ENCODE results near the gene MRPL47. TPM values are rescaled to one million over a fixed set of nuclear protein-coding genes. Genes with fewer than 3 reads are reported as not detected.
"Not testable (repeated sequence)": the region's sequence is repeated elsewhere in the genome, so short reads cannot be mapped to it uniquely, and the experiment has no call there.

Gene MRPL47
- 25.1 TPM for total RNA-seq

DNA sequence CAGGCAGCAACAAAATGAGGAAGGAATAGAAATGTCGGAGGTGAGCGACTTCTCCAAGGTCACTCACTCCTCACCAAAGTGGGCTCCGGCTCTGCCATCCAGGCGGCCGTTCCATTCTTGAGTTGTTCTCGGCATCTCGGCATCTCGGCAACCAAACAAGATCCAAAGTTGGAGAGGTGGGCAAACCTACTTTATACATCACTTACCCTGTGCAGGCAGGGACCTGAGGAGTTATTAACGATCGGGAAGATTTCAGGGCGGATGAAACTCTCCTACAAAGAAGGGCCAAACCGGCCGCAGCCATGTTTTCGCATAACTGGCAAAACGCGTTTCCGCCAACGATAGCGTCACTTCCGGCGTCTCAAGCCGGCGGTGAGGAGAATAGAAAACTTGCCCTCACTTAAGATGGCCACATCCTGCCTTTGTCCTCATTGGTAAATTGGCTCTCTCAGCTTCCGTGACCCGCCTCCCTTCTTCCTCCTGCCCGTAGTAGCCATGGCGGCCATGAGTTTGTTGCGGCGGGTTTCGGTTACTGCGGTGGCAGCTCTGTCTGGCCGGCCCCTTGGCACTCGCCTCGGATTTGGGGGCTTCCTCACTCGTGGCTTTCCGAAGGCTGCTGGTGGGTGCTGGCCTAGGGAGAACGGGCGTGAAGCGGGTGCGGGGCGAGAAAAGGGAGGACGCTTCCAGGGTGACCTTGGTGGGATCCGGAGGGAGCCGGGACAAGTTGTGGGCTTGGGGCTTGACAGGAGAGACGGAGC is at the start of gene MRPL47, which contains the start of gene NDUFB5:
Gene MRPL47, minus strand, starts transcription at position 318 of the 758 bp plus-strand sequence. Its CDS starts 14 bp downstream, at position 304.
Gene NDUFB5, plus strand, starts transcription at position 474 of the 758 bp plus-strand sequence. Its CDS starts 22 bp downstream, at position 496.
- Histone ChIP-seq H3K27ac (ENCODE audit: low read depth, low read length) (peak within 1 kb of the TSS; percentile 92), H3K4me3 (ENCODE audit: low read length in 3 of 3) (peak within 1 kb of the TSS; percentile 89 to 99 (median 95)), H3K36me3 (ENCODE audit: control insufficient read depth in 3 of 3, insufficient read depth in 3 of 3, low read length in 3 of 3) (peaks cover 7 to 24% (median 18%) of the 10 kb centered on the region in 3 donors), H3K9ac (ENCODE audit: low read depth in 1 of 3, low read length in 3 of 3) (peak within 1 kb of the TSS; percentile 93 to 97 (median 97)), H3K9me3 (ENCODE audit: control insufficient read depth in 3 of 3, low read length in 3 of 3) (no peaks in the 10 kb centered on the region), H3K27me3 (ENCODE audit: control insufficient read depth in 3 of 3, insufficient read depth in 3 of 3, low read length in 3 of 3) (no peaks in the 10 kb centered on the region), H3K4me1 (ENCODE audit: control insufficient read depth in 3 of 3, insufficient read depth in 3 of 3, low read length in 3 of 3) (peaks cover 6 to 26% (median 16%) of the 10 kb centered on the region in 3 donors)

DNA sequence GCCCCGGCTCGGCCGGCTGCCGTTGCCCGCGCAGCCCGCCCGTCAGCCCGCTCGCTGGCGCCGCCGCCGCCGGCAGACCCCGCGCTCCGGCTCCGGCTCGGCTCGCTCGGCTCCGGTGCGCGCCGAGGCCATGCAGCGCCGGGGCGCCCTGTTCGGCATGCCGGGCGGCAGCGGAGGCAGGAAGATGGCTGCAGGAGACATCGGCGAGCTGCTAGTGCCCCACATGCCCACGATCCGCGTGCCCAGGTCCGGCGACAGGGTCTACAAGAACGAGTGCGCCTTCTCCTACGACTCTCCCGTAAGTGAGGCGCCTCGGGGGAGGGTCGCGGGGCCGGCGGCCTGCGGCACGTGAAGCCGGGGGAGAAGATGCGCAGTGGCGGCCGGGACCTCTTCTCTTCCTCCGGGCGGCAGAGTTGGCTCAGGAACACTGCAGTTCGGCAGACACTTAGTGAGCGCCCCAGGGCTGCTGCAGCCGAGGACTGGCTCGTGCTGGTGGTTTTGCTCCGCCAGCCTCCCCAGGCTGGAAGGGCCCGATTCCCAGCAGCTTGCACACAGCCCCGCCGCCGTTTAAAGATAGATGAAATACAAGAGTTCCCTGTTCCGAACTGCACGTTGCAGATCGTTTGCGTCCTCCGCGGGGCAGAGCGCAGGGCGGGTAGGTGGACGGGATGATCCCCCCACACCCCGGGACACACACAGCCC is 48.8 kb upstream of the MRPL47 start:
- Histone ChIP-seq H3K36me3 (ENCODE audit: control insufficient read depth in 3 of 3, insufficient read depth in 3 of 3, low read length in 3 of 3) (no peaks in the 10 kb centered on the region), H3K27me3 (ENCODE audit: control insufficient read depth in 3 of 3, insufficient read depth in 3 of 3, low read length in 3 of 3) (no peaks in the 10 kb centered on the region), H3K4me3 (ENCODE audit: low read length in 3 of 3) (peak overlapping the region; percentile 86 to 97 (median 94)), H3K27ac (ENCODE audit: low read depth, low read length) (peak overlapping the region; percentile 95), H3K9me3 (ENCODE audit: control insufficient read depth in 3 of 3, low read length in 3 of 3) (no peaks in the 10 kb centered on the region), H3K9ac (ENCODE audit: low read depth in 1 of 3, low read length in 3 of 3) (peak overlapping the region; percentile 97 to 98 (median 97)), H3K4me1 (ENCODE audit: control insufficient read depth in 3 of 3, insufficient read depth in 3 of 3, low read length in 3 of 3) (peaks cover 17 to 29% (median 28%) of the 10 kb centered on the region in 3 donors)

GRCh38 chr3:179652447-179653095 is 48.1 kb upstream of the MRPL47 start, which contains the start of gene USP13:
Gene USP13 (plus strand): TSS chr3:179653040. CDS start chr3:179653226, 186 bp downstream.
- H3K4me3 ChIP-seq (ENCODE audit: low read length in 3 of 3) = peak within 1 kb of the TSS; percentile 86 to 97 (median 94)
- no peaks in the 10 kb centered on the region for H3K9me3 ChIP-seq (ENCODE audit: control insufficient read depth in 3 of 3, low read length in 3 of 3)
- H3K9ac ChIP-seq (ENCODE audit: low read depth in 1 of 3, low read length in 3 of 3) = peak within 1 kb of the TSS; percentile 97 to 98 (median 97)
- H3K27ac ChIP-seq (ENCODE audit: low read depth, low read length) = peak within 1 kb of the TSS; percentile 95
- H3K36me3 ChIP-seq (ENCODE audit: control insufficient read depth in 3 of 3, insufficient read depth in 3 of 3, low read length in 3 of 3) = no peaks in the 10 kb centered on the region
- H3K27me3 ChIP-seq (ENCODE audit: control insufficient read depth in 3 of 3, insufficient read depth in 3 of 3, low read length in 3 of 3) = no peaks in the 10 kb centered on the region
- peaks cover 16 to 23% (median 22%) of the 10 kb centered on the region in 3 donors for H3K4me1 ChIP-seq (ENCODE audit: control insufficient read depth in 3 of 3, insufficient read depth in 3 of 3, low read length in 3 of 3)

DNA sequence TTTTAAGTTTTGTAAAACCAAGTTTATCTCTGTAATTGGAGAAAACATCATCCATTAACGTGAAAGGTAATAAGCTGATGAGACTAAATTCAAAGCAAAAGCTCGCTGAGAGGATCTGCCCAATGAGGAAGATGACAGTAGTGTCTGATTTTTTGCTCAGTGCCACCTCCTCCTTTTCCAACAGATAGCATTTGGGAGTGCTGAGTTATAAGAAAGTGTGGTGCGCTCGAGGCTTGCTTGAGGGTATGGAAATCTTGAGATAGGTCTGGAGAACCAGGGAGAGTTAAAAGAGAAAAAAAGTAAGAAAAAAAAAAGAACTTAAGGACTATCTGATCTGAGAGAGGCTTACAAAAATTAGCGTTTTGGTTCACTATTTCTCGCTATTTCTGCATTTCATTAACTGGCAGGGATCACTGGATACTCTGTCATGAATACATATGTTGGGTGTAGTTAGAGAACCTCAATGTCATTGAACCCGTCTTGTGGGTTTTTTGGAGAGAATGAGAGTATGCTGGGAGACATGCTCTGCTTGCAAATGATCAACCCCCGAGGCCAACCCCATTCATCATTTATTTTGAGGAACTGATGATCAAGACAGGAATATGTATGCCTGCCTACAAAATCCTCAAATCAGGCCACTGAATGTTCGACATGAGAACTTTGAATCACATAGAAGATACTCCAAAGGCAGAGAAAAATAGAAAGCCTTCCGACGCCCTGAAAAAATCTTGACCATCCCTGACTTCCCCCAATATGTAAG is 47.4 kb upstream of the MRPL47 start:
- H3K4me3 ChIP-seq (ENCODE audit: low read length in 3 of 3) = peak overlapping the region; percentile 66 to 75 (median 71)
- H3K4me1 ChIP-seq (ENCODE audit: control insufficient read depth in 3 of 3, insufficient read depth in 3 of 3, low read length in 3 of 3) = peaks cover 16 to 20% (median 20%) of the 10 kb centered on the region in 3 donors
- no peaks in the 10 kb centered on the region for H3K9me3 ChIP-seq (ENCODE audit: control insufficient read depth in 3 of 3, low read length in 3 of 3)
- H3K9ac ChIP-seq (ENCODE audit: low read depth in 1 of 3, low read length in 3 of 3) = peak overlapping the region; percentile 71 to 84 (median 79)
- H3K27me3 ChIP-seq (ENCODE audit: control insufficient read depth in 3 of 3, insufficient read depth in 3 of 3, low read length in 3 of 3) = no peaks in the 10 kb centered on the region
- peak overlapping the region; percentile 88 for H3K27ac ChIP-seq (ENCODE audit: low read depth, low read length)
- no peaks in the 10 kb centered on the region for H3K36me3 ChIP-seq (ENCODE audit: control insufficient read depth in 3 of 3, insufficient read depth in 3 of 3, low read length in 3 of 3)

- H3K27me3 ChIP-seq (ENCODE audit: control insufficient read depth in 3 of 3, insufficient read depth in 3 of 3, low read length in 3 of 3) = no peaks in the 10 kb centered on the region
- no peaks in the 10 kb centered on the region for H3K36me3 ChIP-seq (ENCODE audit: control insufficient read depth in 3 of 3, insufficient read depth in 3 of 3, low read length in 3 of 3)
- no peak overlapping the region for H3K9ac ChIP-seq (ENCODE audit: low read depth in 1 of 3, low read length in 3 of 3)
- H3K27ac ChIP-seq (ENCODE audit: low read depth, low read length) = no peak overlapping the region
- no peak overlapping the region for H3K4me3 ChIP-seq (ENCODE audit: low read length in 3 of 3)
- no peaks in the 10 kb centered on the region for H3K9me3 ChIP-seq (ENCODE audit: control insufficient read depth in 3 of 3, low read length in 3 of 3)
- no peaks in the 10 kb centered on the region for H3K4me1 ChIP-seq (ENCODE audit: control insufficient read depth in 3 of 3, insufficient read depth in 3 of 3, low read length in 3 of 3)
Observed at GRCh38 chr3:179646177-179646576, 41.7 kb upstream of the MRPL47 start.

DNA sequence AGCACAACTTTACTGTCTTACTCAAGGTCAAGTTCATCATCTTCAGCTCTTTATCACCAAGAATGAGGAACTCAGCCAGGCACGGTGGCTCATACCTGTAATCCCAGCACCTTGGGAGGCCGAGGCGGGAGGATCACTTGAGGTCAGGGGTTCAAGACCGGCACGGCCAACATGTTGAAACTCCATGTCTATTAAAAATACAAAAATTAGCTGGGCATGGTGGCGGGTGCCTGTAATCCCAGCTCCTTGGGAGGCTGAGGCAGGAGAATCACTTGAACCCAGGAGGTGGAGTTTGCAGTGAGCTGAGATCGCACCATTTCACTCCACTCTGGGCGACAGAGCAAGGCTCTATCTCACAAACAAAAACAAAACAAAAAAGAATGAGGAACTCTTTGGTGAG is 39.4 kb upstream of the MRPL47 start:
- H3K27ac ChIP-seq (ENCODE audit: low read depth, low read length); H3K27me3 ChIP-seq (ENCODE audit: control insufficient read depth in 3 of 3, insufficient read depth in 3 of 3, low read length in 3 of 3); H3K9ac ChIP-seq (ENCODE audit: low read depth in 1 of 3, low read length in 3 of 3); H3K4me3 ChIP-seq (ENCODE audit: low read length in 3 of 3); H3K36me3 ChIP-seq (ENCODE audit: control insufficient read depth in 3 of 3, insufficient read depth in 3 of 3, low read length in 3 of 3); H3K9me3 ChIP-seq (ENCODE audit: control insufficient read depth in 3 of 3, low read length in 3 of 3); H3K4me1 ChIP-seq (ENCODE audit: control insufficient read depth in 3 of 3, insufficient read depth in 3 of 3, low read length in 3 of 3): not testable (repeated sequence)

- Histone ChIP-seq H3K27me3 (ENCODE audit: control insufficient read depth in 3 of 3, insufficient read depth in 3 of 3, low read length in 3 of 3) (no peaks in the 10 kb centered on the region), H3K9ac (ENCODE audit: low read depth in 1 of 3, low read length in 3 of 3) (no peak overlapping the region), H3K27ac (ENCODE audit: low read depth, low read length) (no peak overlapping the region), H3K9me3 (ENCODE audit: control insufficient read depth in 3 of 3, low read length in 3 of 3) (no peaks in the 10 kb centered on the region), H3K4me3 (ENCODE audit: low read length in 3 of 3) (no peak overlapping the region), H3K36me3 (ENCODE audit: control insufficient read depth in 3 of 3, insufficient read depth in 3 of 3, low read length in 3 of 3) (no peaks in the 10 kb centered on the region), H3K4me1 (ENCODE audit: control insufficient read depth in 3 of 3, insufficient read depth in 3 of 3, low read length in 3 of 3) (no peaks in the 10 kb centered on the region)
Observed at GRCh38 chr3:179642871-179643270, 38.4 kb upstream of the MRPL47 start.

DNA sequence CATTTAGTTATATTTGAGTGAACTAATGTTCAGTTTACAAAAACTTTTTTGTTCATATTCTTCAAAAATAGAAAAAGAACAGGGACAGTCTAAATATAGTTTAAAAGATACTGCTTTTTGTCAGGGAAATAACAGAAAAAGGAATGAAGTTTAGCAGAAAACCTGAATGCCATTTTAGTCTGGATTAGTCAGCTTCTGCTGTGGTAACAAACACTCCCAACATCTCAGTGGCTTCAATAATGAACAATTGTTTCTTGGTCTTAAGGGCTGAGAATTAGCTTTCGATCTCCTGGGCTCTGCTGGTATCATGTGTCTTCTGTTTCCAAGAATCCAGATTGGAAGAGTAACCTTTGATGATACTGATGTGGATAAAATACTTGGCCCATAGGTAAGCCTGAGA is 36.0 kb upstream of the MRPL47 start:
- no peak overlapping the region for H3K9ac ChIP-seq (ENCODE audit: low read depth in 1 of 3, low read length in 3 of 3)
- no peak overlapping the region for H3K27ac ChIP-seq (ENCODE audit: low read depth, low read length)
- no peaks in the 10 kb centered on the region for H3K36me3 ChIP-seq (ENCODE audit: control insufficient read depth in 3 of 3, insufficient read depth in 3 of 3, low read length in 3 of 3)

DNA sequence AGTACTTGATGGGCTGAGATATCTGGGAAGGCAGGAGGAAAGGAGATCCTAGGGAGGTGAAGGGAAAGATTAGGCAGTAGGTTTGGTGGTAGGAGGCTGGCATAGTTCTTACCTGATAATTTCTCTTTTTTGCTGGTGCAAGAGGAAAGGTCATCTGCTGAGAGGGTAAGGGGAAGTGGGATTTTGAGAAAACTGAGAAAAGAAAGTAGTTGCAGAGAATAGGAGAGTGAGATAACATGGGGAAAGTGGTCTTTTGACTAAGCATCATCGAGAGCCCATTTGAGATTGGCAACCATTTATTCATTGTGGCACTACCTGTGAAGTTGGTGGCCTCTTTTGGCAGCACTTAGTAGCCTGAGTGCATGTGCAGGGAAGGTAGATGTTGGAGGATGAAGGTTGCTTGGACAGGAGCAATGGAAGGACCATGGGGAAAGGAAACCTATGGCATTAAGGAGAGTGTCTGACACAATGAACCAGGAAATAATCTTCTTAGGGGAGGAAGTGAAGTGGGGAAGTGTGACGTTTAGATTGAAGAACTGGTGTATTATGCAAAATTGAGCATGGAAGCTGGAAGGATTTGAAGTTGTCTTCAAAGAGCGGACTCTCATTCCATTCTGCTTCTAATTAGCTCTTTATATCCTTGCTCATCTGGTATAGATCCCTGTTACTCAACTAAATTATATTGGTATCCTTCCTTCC is 26.5 kb upstream of the MRPL47 start:
- H3K36me3 ChIP-seq (ENCODE audit: control insufficient read depth in 3 of 3, insufficient read depth in 3 of 3, low read length in 3 of 3) = peaks cover 0 to under 1% (median 0%) of the 10 kb centered on the region in 3 donors
- H3K9ac ChIP-seq (ENCODE audit: low read depth in 1 of 3, low read length in 3 of 3) = no peak overlapping the region

More for the DNA sequence above, 36.0 kb upstream of the MRPL47 start:
- H3K4me3 ChIP-seq (ENCODE audit: low read length in 3 of 3) = no peak overlapping the region
- no peaks in the 10 kb centered on the region for H3K27me3 ChIP-seq (ENCODE audit: control insufficient read depth in 3 of 3, insufficient read depth in 3 of 3, low read length in 3 of 3)
- no peaks in the 10 kb centered on the region for H3K4me1 ChIP-seq (ENCODE audit: control insufficient read depth in 3 of 3, insufficient read depth in 3 of 3, low read length in 3 of 3)
- no peaks in the 10 kb centered on the region for H3K9me3 ChIP-seq (ENCODE audit: control insufficient read depth in 3 of 3, low read length in 3 of 3)

More for the DNA sequence above, 26.5 kb upstream of the MRPL47 start:
- no peak overlapping the region for H3K27ac ChIP-seq (ENCODE audit: low read depth, low read length)
- no peaks in the 10 kb centered on the region for H3K4me1 ChIP-seq (ENCODE audit: control insufficient read depth in 3 of 3, insufficient read depth in 3 of 3, low read length in 3 of 3)
- no peak overlapping the region for H3K4me3 ChIP-seq (ENCODE audit: low read length in 3 of 3)
- no peaks in the 10 kb centered on the region for H3K27me3 ChIP-seq (ENCODE audit: control insufficient read depth in 3 of 3, insufficient read depth in 3 of 3, low read length in 3 of 3)
- no peaks in the 10 kb centered on the region for H3K9me3 ChIP-seq (ENCODE audit: control insufficient read depth in 3 of 3, low read length in 3 of 3)
